GM23248 (cell line): ENCODE results near the gene BTBD16.

ENCODE experiments used
- EZH2 ChIP-seq: fragments of 200-600 bp; sonication (generic); IDR thresholded peaks from 2 replicates; pipeline ENCODE4 v1.6.1; 2018; ENCODE audit warnings: antibody characterized with exemption, mild to moderate bottlenecking; ENCODE audit not compliant: insufficient read depth, poor library complexity, severe bottlenecking
- EZH2phosphoT487 ChIP-seq: fragments of 200-600 bp; sonication (generic); IDR thresholded peaks from 2 replicates; pipeline ENCODE4 v1.6.1; 2018; ENCODE audit warnings: antibody characterized with exemption, moderate library complexity, mild to moderate bottlenecking, low read depth; ENCODE audit not compliant: insufficient read depth

DNA sequence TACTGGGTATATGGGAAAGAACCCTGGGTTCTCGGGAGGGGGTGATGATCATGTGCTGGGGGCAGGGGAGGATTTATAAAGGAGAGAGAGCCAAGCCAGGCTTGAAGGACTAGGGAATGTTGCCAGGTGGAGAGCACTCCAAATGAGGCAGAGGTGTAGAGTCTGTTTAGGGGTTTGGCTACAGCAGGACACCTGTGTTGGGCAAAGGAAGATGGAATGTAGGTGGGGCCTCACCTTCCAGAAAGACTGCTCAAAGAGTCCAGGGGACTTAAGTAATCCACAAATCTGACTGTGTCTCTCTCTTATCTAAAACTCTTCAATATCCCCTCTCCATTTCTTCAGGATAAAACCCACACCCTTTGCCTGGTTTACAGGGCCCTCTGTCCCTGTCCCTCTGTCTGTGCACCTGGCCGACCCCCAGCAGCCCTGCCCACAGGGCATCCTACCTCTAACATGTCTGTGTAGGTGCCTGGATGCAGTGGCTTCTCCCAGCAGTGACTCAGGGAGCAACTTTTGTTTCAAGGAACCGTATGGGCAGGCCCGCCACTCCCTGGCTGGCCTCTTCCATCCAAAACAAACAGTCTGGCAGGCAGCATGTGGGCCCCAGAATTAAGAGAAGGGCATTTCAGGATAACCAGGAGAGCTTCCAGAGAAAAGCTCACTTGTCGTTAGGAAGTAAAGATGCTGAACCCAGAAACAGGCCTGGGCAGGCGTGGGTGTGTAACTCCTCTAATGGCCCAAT is 92.8 kb downstream of the BTBD16 start:
- TF ChIP-seq EZH2 (no peak), EZH2phosphoT487 (no peak)
